Breast epithelium (tissue), 3 donors: ENCODE data around the gene PDCD10.

Experiments
- CTCF ChIP-seq, 3 donors: fragments of 450-650 bp; IDR thresholded peaks; one replicate each; pipeline ENCODE4 v1.5.1; 2016 to 2017; ENCODE audit warnings: antibody characterized with exemption in 3 of 3, mild to moderate bottlenecking in 3 of 3, moderate library complexity in 3 of 3
- POLR2A ChIP-seq: fragments of 450-650 bp; IDR thresholded peaks from one replicate; pipeline ENCODE4 v1.6.1; 2016; ENCODE audit warnings: antibody characterized with exemption, mild to moderate bottlenecking, moderate library complexity
- POLR2AphosphoS5 ChIP-seq, 3 donors: sonication (generic); formaldehyde crosslinking; IDR thresholded peaks; one replicate each; pipeline ENCODE4 v1.6.1; 2017; ENCODE audit warnings: antibody characterized with exemption in 3 of 3

- no peak for TF ChIP-seq POLR2A
- no peak for TF ChIP-seq POLR2AphosphoS5 (IDR thresholded peaks at IDR 0.05)
- TF ChIP-seq CTCF (IDR thresholded peaks at IDR 0.05) = no peak
Observed at GRCh38 chr3:167705840-167706239, 28.9 kb downstream of the PDCD10 start.
